DMS 273 (cell line): ENCODE measurements around the gene COBLL1.
"Not testable (repeated sequence)": the region's sequence is repeated elsewhere in the genome, so short reads cannot be mapped to it uniquely, and the experiment has no call there.

ENCODE experiments used
- DNase-seq: peaks from one replicate; lab custom pipeline; 2025; ENCODE audit not compliant: unreplicated experiment; lab: John Stamatoyannopoulos, UW

The COBLL1 gene

DNA sequence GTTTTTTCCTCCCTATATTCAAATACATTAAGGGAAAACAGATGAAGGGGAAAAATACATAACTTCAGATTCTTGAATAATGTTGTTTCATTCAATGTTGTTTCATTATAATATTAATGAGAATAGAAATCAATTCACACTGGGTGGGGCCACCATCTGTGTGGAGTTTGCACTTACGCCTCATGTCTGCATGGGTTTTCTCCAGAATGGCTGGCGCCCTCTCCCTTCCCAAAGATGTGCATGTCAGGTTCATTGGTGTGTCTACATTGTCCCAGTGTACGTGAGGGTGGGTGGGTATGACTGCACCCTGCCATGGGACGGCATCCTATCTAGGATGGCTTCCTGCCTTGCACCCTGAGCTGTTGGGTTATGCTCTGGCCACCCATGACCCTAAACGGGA, 51.7 kb downstream of the COBLL1 start:
- DNase-seq = no peak

GRCh38 chr2:164786787-164787186, 54.8 kb downstream of the COBLL1 start:
- no peak for DNase-seq

GRCh38 chr2:164785457-164785856, 56.2 kb downstream of the COBLL1 start:
- DNase-seq = no peak

GRCh38 chr2:164784376-164784775, 57.2 kb downstream of the COBLL1 start:
- no peak for DNase-seq

- no peak for DNase-seq
Observed at GRCh38 chr2:164782323-164782722, 59.3 kb downstream of the COBLL1 start.

DNA sequence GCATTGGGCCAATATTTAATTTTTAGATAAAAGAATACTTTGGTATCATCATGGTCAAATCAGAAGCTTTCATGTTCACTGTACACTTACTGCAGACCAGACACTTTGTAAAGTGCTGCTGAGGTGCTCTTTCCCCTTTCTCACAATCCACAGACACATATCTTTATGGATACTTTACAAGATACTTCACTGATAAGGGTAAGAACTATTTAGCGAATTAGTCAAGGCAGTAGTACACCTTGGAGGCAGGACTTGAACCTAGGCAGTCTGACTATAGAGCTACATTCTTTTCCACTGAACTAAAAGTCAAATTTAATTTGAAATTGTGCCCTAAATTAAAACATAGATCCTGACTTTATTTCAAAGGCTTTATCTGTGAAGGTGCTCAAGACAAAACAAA, 60.2 kb downstream of the COBLL1 start:
- no peak for DNase-seq

- no peak for DNase-seq
Observed at GRCh38 chr2:164780611-164781178, 60.9 kb downstream of the COBLL1 start.

GRCh38 chr2:164779383-164780057, 62.1 kb downstream of the COBLL1 start:
- DNase-seq = no peak

- no peak for DNase-seq
Observed at GRCh38 chr2:164778723-164779122, 62.9 kb downstream of the COBLL1 start.

GRCh38 chr2:164777847-164778461, 63.7 kb downstream of the COBLL1 start:
- no peak for DNase-seq

- peak; percentile 41 for DNase-seq
Observed at GRCh38 chr2:164773635-164774034, 68.0 kb downstream of the COBLL1 start.

- DNase-seq = no peak
Observed at GRCh38 chr2:164773091-164773490, 68.5 kb downstream of the COBLL1 start.

DNA sequence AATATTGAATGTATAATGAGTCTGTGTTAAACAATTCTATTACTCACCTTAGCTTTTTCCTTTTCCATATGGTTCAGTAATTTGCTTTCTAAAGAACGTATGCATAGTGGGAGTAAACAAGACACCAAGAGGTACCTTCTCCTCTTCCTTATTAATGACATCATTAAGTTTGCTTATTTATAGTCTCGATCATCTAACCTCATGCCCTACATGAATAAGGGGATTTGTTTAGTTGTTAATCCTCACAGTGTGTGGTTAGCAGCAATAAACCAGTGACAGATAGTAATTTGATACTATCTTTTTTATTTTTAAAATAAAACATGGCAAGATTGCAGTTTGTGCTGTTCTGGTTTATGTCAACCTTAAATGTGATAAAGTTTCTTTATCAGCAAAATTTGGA, 69.7 kb downstream of the COBLL1 start:
- peak; percentile 60 for DNase-seq

DNA sequence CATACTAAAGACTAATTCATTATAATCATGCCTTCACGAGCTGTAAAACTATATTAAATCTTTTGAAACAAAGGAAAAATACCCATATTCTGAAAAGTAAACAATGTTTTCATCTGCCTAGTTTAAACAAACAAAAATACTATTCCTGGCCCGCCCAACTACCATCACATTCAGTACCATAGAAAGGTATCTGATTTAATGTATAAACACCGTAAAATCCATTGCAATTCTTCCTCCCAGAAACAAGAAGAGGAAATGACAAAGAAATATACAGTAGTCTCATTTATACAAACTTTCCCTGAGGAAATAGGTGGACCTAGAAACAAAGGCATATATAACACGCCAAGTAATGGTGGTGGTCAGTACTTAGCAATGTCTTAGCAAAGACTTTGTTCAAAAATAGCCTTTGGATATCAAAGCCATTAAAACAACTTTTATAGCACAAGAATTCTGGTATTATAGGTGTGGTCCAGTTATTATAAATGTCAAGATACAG, 71.2 kb downstream of the COBLL1 start:
- no peak for DNase-seq

GRCh38 chr2:164766954-164767320, 74.7 kb downstream of the COBLL1 start:
- no peak for DNase-seq

DNA sequence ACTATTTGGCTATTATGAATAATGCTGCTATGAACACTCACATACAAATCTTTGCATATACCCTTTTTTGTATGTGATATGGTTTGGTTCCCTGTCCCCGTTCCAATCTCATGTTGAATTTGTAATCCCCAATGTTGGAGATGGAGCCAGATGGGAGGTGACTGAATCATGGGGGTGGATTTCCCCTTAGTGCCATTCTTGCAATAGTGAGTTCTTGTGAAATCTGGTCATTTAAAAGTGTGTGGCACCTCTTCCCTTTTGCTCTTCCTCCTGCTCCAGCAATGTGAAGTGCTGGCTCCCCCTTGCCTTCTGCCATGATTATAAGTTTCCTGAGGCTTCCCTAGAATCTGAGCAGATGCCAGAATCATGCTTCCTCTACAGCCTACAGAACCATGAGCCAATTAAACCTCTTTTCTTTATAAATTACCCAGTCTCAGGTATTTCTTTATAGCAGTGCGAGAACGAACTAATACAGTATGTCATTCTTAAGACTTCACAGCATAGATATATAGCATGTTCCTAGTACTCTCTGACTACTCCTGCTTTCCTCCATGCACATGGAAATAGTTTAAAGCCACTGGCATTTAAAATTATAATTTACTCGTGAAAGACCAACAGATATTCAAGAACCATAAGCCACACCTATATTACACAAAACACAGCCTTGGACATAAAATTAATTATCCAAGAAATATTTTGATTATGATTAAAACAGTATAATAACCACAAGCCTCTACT, 75.2 kb downstream of the COBLL1 start:
- DNase-seq = no peak

DNA sequence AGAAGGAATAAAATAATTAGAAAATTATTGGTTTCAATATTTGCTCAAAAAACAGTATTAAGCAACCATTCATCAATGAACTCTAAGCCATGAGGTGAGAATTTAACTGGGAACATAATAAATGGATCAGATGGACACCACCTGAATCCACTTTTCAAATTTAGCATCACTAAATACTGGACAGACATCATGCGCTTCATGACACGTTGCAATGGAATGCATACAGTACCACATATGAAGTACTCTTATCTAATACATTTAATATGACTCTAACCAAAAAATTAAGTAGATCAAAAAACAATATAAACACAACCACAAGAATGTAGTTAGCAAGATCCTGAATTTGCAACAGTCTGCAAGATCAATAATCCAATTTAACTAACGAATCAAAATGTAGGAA, 76.6 kb downstream of the COBLL1 start:
- no peak for DNase-seq

- no peak for DNase-seq
Observed at GRCh38 chr2:164764474-164764873, 77.1 kb downstream of the COBLL1 start.

- no peak for DNase-seq
Observed at GRCh38 chr2:164763431-164763830, 78.2 kb downstream of the COBLL1 start.

- no peak for DNase-seq
Observed at GRCh38 chr2:164761737-164762460, 79.7 kb downstream of the COBLL1 start.

DNA sequence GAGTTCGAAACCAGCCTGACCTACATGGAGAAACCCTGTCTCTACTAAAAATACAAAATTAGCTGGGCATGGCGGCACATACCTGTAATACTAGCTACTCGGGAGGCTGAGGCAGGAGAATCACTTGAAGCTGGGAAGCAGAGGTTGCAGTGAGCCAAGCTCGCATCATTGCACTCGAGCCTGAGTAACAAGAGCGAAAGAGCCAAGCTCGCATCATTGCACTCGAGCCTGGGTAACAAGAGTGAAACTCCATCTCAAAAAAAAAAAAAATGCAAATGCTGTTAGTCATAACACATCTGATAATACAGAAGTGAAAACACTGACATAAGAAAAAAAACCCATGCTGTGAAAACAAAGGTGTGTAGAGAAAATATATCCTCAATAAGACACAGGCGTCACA, 80.4 kb downstream of the COBLL1 start:
- DNase-seq = not testable (repeated sequence)
